GM21619 (cell line): ENCODE data around the gene MT1E.
A peak's percentile ranks its signal among the peaks of the same experiment; 100 is the strongest.
"Not testable (repeated sequence)": the region's sequence is repeated elsewhere in the genome, so short reads cannot be mapped to it uniquely, and the experiment has no call there.

Experiments used
- ATAC-seq: cut with Tn5 transposase; IDR thresholded peaks from one replicate; pipeline ENCODE4 v1.9.1; 2021; ENCODE audit not compliant: unreplicated experiment

Gene MT1E

GRCh38 chr16:56643080-56643778 is 17.6 kb downstream of the MT1E start:
- peak; percentile 66 for ATAC-seq

GRCh38 chr16:56643833-56644232 is 18.3 kb downstream of the MT1E start:
- ATAC-seq, result no peak

GRCh38 chr16:56645311-56645710 is 19.7 kb downstream of the MT1E start:
- ATAC-seq, result no peak

- no peak for ATAC-seq
Measured at GRCh38 chr16:56645838-56646237, 20.3 kb downstream of the MT1E start.

GRCh38 chr16:56647641-56648431 is 22.3 kb downstream of the MT1E start:
- no peak for ATAC-seq

DNA sequence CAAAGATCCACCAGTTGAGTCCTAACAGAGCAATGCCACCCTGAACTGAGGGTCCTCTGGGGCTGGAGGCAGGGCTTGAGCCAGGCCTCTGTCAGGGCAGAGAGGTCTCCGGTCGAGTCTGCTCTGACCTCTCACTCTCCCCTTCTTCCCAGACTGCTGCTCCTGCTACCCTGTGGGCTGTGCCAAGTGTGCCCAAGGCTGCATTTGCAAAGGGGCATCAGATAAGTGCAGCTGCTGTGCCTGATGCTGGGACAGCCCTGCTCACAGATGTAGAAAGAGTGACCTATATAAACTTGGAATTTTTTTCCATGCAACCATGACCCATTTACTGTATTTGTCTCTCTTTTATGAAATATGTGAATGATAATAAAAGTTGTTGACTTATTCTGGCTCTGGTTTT is 23.7 kb downstream of the MT1E start:
- no peak for ATAC-seq

DNA sequence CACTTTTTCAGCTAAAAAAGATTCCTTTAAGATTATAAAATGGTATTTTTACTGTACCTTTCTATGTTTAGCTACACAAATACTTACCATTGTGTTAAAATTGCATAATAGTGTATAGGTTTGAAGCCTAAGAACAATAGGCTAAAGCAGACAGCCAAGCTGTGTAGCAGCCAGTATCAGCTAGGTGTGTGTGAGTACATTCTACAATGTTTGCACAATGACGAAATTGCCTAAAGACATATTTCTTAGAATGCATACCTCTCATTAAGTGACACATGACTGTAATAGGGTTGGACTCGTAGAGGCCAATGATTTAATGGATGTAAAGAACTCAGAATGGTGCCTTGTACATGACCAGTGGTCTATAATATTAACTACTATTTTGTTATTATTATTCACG is 24.2 kb downstream of the MT1E start:
- no peak for ATAC-seq

DNA sequence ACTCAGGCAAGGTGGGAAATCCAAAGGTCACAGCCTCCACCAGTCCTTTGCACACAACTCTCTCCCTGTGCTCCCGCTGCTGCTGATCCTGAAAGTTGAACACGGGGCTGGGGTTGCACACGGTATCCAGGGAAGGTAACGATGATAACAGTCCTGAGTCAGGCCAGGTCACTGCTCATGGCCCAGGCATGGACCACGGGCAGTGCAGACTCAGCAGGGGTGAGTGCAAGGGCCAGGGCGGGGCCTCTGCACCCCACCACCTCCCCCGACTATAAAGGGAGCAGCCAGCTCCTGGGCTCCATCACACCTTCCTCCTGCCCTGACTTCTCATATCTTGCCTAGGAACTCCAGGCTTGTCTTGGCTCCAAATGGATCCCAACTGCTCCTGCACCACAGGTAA is 26.0 kb downstream of the MT1E start, which contains the start of gene MT1B:
TSS of gene MT1B (plus strand) at position 301 of the 400 bp plus-strand sequence. CDS start at position 369, 68 bp downstream.
- ATAC-seq, result no peak

DNA sequence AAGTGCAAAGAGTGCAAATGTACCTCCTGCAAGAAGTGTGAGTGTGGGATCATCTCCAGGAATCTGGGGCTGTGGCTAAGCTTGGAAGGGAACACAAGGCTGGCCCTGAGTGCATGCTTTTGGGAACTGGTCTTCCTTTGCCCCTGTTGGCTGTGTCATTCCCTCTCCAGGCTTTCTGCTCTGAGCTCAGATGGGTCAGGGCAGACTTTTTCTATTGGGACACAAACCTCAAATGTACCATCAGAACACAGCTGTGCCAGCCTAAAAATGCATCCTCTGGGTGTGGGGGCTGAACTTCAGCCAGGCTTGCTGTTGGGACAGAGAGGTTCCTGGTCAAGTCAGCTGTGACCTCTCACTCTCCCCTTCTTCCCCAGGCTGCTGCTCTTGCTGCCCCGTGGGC is 27.0 kb downstream of the MT1E start:
- ATAC-seq, result no peak

DNA sequence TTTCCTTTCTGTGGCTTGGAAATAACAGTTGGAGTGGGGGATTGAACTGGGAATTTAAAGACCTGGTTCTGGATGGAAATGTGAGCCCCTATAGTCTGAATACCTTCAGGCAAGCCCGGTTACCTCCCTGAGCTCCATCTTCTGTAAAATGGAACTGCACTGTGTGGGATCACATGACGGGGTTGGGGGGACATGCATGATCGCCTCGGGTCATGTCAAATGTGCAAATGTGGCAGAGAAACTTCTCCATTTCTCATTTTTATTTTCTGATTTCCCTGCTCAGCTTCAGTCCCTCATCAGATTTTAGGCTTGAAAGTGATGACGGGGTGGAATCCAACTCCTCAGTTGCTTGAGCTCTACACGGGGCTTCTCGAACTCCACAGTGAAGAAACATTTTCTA is 27.6 kb downstream of the MT1E start:
- no peak for ATAC-seq

DNA sequence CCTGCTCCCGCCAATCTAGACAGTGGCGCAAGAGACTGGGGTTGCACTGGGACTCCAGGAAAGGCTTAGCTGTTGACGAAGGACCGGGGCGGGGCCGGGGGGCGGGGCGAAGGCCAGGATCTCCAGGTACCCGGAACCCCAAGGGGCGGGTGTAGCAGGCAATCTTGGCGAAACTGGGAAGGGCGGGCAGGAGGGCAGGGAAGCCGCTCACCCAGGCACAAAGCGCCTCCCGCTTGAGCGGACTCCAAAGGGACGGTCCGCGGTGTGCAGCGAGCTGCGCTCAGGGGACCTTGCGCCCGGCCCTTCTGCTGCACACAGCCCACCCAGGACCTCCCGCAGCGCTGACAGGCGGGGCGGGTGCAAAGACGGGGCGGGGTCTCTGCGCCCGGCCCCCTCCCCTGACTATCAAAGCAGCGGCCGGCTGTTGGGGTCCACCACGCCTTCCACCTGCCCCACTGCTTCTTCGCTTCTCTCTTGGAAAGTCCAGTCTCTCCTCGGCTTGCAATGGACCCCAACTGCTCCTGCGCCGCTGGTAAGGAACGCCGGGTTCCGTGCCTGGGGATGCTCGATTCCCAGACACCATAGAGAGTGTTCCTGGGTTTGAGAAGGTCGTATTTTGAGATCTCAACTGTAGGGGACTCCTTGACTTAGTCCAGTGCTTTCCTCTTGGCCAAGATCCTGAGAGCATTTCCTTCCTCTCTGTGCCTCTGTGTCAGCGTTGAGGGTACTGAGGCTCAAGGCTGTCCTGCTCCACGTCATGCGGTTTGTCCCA is 32.2 kb downstream of the MT1E start, which contains the start of gene MT1F:
TSS of gene MT1F (plus strand) at position 405 of the 772 bp plus-strand sequence. CDS start at position 505, 100 bp downstream.
- no peak for ATAC-seq

DNA sequence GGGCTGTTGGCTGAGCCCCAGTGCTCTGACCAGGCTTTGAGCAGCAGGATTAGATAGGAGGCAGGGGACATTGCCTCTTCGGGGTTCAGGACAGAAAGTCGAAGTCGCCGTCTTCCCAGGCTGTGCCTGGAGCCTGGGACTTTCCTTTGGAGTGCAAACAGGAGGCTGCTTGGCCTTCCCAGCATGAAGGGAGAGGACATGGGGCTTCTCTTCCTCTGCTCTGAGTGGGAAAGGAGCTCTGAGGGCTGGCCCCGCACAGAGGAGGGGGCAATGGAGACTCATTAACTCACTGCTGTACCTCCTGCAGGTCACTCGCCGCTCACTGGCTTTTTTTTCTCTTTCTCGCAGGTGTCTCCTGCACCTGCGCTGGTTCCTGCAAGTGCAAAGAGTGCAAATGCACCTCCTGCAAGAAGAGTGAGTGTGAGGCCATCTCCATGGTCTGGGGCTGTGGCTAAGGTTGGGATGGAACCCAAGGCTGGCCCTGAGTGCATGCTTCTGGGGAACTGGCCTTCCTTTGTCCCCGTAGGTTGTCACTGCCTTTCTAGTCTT is 32.8 kb downstream of the MT1E start:
- no peak for ATAC-seq

DNA sequence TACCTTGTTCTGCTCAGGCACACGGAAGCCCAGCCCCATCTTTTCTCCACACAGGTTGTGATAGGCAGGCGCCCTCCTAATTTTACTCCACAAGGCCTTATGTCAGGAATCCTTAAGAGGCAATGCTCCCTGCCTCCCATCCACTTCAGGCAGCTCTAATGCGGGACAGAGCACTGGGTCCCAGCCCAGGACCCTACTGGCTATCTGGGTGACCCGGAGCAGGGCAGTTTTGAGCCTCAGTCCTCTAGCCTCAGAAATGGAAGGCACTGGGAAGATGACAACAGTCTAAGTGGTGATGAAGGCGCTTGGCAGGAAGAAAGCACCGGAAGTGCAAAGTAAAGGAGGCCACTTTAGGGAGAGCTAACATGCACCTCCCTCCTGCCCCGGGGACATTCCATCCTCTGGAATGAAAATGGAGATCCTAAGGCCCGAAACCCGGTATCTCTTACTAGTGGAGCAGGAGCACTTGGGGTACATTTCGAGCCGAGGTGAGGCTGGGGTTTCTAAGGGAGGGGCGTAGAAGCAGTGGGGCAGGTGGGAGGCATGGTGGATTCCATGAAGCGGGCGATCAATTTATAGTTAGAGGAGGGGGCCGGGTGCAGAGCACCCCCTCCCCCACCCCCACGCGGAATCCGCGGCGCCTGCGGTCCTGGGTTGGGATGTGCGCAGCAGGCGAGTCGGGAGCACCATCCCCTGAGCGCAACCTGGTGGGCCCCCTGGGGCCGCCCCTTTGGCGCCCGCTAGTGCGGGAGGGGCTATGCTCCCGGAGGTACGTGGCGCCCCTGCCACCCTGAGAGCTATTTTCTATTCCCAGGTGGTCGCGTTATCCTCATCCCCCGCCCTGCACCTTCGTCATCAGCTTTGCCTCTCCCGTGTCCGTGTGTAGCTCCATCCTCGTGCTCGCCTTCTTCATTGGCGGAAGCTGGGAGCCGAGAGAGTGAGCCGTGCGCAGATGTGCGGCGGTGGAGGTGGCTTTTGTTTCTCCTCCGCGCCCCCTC is 37.1 kb downstream of the MT1E start:
- ATAC-seq, result no peak

DNA sequence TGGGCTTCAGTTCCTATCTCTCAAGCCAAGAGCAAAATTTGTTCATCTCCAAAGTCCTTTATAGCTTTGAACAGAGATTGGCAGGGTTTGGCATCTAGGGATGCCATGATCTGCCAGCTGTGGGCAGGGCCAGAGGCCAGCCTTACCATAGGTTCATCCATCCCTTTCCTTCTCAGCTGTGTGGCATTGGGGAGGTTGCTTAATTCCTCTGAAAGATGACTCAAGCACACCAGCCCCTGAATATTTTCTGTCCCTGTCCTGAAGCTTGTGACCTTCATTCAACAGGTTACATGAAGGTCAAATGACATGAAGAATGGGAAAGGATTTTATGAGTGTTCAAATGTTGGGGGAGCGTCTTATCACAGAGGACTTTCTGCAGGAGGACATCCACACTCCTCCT is 38.9 kb downstream of the MT1E start:
- no peak for ATAC-seq

GRCh38 chr16:56665286-56666261 is 40.0 kb downstream of the MT1E start:
- not testable (repeated sequence) for ATAC-seq

GRCh38 chr16:56667581-56668571 is 42.3 kb downstream of the MT1E start, which contains the start of gene MT1G:
Gene MT1G, minus strand, starts transcription at chr16:56668065. Its CDS starts 72 bp downstream, at chr16:56667993.
- ATAC-seq, result no peak
